HG02884 (cell line): Measurements from ENCODE around the gene PALD1.

ENCODE experiments used
- ATAC-seq: cut with Tn5 transposase; IDR thresholded peaks from one replicate; pipeline ENCODE4 v1.9.1; 2021; ENCODE audit warnings: mild to moderate bottlenecking, moderate library complexity; ENCODE audit not compliant: unreplicated experiment

PALD1 gene

GRCh38 chr10:70552586-70552985 lies 74.0 kb downstream of the PALD1 start:
- ATAC-seq, result no peak

DNA sequence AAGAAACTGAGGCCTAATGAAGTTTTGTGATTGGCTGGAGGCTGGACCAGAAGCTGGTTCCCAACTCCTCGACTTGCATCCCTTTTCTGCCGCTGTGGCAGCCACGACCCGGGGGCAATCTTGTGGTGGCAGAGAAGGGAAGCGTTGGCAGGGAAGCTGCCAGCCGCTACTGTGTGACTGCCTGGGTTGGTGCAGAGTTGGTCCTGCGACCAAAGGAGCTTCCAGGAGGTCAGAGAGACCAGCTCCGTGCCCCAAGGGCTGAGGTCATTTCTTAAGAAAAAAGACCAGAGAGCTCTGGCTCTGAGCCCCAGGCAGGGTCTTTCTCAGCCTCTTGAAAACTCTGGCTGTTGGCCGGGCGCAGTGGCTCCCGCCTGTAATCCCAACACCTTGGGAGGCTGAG lies 76.8 kb downstream of the PALD1 start:
- no peak for ATAC-seq

DNA sequence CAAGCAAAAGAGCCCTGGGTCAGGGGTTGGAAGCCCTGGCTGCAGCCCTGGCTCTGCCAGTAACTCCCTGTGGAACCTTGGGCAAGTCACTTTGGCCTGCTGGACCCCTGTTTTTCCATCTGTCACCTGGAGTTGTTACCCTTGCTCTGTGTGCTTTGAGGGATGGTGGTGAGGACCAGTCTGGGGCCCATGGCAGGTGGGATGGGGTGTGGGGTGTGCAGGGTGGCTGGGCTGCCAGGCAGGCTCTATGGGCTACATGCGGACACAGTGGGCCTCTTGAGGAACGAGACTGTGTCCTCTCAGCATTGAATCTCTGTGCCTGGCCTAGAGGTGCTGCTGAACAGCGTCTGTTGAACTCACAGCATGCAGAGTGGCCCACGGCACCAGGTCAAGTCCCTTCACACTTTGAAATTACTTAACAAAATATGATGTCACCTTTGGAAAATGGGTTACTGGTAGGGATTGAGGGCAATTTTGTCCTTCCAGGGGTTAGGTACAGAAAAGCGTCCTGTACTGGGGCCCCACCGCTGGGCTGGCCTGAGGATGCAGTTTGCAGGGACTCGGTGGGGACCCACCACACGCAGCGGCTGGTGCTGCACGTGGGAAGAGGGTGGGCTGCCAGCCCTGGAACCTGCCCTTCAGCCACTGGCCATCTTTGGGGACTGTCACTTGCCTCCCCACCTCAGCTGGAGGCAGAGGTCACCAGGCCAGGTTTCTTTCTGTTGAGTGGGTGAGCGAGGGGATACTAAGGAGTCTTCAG lies 78.7 kb downstream of the PALD1 start:
- no peak for ATAC-seq

GRCh38 chr10:70557876-70558275 lies 79.3 kb downstream of the PALD1 start:
- no peak for ATAC-seq

DNA sequence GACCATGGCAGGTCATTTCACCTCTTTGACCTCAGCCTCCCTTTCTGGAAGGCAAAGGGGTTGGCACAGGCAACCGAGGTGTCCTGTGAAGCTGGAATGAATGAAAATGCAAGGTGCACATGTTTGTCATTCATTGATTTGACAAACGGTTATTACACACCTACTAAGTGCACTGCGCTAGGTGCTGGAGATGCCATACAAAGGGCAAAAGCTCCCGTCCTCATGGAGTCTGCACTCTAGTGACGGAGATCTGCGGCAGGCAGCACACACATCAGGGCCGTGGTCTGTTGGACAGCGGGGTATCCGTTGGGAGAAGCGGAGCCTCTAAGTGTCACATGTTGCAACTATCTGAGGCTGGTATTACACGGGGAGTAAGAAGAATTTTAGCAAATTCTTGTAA lies 79.7 kb downstream of the PALD1 start:
- no peak for ATAC-seq

DNA sequence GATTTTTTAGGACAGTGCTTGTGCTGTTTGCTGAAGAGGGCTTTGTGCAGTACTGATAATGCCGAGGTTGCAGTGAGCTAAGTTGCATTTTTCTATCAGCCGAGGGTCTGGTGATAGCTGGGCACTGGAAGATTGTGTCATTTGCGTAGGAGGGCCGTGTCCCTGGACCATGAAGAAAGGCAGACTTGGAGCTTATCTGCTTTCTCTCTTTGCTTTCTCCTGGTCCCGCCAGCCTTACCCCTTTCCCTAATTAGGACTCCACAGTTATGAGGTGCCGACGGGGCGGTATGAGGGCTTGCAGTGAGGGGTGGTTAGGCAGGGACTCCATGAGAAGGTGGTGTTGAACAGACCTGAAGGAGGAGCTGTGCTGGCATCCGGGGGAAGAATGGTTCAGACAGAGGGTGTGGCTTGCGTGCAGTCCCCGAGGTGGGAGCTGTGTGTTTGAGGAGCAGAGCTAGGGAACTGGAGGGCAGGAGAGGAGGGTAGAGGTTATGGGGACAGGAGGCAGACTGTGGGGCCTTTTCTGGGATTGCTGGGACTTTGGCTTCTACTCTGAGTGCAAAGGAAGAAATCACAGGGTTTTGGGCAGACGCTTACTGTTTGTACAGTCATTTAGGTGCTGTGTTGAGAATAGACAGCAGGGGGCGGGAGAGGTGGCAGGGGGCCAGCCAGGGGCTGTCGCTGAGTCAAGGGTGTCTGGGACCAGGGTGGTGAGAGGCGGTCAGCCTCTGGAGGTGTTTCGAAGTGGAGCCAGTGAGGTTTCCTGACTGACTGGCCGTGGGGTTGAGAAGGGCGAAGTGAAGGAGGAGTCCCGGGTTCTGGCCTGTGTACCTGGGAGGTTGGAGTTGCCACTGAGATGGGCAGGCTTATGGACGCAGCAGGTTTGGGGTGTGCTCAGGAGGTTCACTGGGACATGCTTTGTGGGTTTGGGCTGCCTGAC lies 80.6 kb downstream of the PALD1 start:
- no peak for ATAC-seq

GRCh38 chr10:70559861-70560260 lies 81.3 kb downstream of the PALD1 start:
- ATAC-seq, result no peak

- no peak for ATAC-seq
Measured at GRCh38 chr10:70560511-70560941, 82.0 kb downstream of the PALD1 start.

DNA sequence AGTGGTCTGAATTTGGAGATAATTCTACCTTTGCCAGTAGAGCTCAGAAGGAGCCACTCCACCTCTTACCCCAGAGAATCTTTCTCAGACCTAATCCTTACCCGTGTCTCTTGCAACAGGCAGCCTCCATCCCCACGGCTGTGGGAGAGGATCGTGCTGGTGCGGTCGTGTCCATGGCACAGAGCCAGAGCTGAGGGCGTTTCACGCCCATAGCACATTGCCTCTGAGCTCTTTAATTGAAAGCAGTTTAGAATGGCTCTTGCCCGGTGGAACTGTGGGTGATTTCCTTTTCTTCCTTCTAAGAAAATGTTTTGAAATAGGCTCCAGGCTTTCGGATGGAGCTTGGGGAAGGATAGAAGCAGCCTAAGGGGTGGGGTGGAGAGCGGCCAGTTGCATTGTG lies 82.5 kb downstream of the PALD1 start:
- no peak for ATAC-seq

- no peak for ATAC-seq
Measured at GRCh38 chr10:70561558-70561957, 83.0 kb downstream of the PALD1 start.

DNA sequence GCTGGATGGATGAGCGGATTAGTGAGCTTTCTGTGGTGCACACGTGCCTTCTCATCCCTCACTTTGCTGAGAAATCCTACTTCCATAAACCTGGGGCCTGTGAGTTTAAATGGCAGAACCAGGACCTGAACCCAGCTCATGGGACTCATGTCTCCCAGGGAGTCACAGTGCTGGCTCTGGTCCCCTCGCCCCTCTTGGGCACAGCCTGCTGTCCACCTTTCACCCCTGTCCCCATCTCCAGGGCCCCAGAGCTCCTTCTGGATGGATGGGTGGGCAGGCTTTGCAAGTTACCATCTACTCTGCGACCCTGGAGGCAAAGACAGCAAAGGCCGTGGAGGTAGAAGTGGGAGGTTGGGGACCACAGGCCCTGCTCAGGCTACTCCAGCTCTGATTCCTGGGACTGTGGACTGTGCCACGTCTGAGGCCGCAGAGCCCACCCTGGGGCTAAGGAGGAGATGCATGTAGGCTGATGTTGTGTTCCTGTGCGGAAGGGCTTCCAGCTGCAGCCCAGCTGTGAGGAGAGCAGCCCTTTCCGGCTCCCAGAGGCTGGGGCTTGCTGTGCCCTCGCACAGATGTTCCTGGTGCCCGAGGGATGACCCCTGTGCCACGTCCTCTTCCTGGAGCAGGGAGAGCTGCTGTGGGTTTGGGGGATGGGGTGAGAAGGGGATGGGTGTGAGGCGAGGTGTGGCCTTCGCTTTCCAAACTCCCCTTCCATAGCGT lies 83.6 kb downstream of the PALD1 start:
- ATAC-seq, result no peak

DNA sequence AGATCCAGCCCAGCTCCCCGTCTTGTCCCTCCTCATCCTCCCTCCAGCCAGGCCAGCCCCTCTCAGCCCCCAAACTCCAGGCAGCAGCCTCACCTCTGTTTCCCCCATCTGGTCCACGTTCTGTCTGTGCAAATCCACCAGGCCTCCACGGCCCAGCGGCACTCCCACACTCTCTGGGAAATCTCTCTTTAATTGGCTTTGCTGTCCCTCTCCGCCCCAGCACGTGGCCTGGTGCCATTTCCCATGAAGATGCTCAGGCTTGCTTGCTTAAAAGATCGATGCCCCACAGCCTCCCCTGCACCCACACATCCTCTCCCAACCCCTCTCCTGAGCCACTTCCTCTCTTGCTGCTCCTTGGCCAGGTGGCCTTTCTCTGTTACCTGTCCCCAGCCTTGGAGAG lies 84.7 kb downstream of the PALD1 start:
- ATAC-seq, result no peak

- no peak for ATAC-seq
Measured at GRCh38 chr10:70564113-70564725, 85.7 kb downstream of the PALD1 start.

- no peak for ATAC-seq
Measured at GRCh38 chr10:70564901-70565351, 86.4 kb downstream of the PALD1 start.

DNA sequence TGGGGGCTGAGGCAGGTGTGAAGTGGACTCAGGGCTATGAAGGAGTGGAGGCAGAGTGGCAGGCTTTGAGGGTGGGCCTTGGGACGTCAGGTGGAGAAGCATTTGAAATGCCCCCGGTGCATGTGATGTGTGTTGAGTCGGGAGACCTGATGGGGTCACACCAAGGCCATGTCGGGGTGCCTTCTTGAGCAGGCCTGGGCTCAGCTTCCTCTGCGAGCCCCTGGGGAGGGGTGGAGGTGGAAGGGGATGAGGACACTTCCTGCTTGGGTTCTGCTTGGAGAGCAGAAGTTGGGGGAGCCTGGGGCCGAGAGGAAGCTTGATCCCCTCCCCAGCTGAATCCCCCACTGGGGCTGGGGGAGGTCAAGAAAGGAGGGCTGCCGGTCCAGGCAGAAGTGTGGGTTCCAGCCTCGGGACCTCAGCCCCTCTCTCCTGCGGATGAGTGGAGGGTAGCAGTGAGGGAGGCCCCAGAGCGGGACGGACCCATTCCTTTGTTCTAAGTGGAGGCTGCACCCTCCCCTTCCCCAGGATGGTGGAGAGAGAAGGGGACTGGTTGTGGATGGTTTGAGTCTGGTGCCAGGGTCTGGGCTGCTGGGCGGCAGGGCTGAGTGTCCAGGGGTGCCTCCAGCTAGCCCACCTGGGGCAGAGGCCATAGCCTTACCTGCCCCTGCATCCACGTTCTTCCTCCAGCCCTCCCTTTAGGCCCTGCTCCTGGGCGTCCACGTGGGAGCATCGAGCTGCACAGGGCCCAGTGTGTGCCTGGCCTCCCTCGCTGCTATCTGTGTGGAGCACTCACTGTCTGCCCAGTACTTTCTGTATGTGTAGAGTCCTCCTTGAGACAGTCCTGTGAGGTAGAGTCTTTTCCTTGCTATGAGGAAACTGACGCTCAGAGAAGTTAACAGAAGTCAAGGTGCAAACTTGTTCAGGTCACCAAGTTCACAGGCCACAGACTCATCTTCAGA lies 87.3 kb downstream of the PALD1 start:
- no peak for ATAC-seq

DNA sequence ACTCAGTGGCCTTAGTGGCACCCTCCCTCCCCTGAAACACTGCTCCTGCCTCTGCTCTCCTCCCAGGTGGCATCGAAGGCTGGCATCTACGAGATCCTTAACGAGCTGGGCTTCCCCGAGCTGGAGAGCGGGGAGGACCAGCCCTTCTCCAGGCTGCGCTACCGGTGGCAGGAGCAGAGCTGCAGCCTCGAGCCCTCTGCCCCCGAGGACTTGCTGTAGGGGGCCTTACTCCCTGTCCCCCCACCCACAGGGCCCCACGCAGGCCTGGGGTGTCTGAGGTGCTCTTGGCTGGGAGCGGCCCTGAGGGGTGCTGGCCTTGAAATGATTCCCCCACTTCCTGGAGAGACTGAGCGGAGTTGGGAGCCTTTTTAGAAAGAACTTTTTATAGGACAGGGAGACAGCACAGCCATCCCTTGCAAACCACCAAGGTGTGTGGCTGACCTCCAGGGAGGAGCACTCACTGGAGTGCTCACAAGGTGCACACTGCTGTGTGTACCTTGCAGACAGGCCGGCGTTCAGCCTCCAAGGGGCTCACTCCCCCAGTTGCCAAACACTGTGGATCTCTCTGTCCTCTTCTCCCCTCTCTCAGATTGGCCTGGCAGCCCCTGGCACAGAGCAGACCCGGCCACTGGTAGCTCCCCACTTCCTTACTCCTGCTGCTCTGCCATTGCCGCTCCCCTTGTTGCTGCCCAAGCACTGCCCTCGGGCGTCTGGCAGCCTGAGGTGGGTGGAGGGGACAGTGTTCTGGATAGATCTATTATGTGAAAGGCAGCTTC lies 88.1 kb downstream of the PALD1 start:
- no peak for ATAC-seq

- ATAC-seq, result no peak
Measured at GRCh38 chr10:70567603-70568002, 89.0 kb downstream of the PALD1 start.

DNA sequence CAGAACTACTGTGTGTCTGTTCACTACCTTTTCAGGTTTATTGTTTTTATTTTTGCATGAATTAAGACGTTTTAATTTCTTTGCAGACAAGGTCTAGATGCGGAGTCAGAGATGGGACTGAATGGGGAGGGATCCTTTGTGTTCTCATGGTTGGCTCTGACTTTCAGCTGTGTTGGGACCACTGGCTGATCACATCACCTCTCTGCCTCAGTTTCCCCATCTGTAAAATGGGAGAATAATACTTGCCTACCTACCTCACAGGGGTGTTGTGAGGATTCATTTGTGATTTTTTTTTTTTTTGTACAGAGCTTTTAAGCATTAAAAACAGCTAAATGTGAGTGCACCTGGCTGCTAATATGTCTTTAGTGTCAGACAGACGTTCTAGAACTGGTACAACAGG lies 89.5 kb downstream of the PALD1 start:
- ATAC-seq, result no peak
